OCI-LY1 (cell line): ENCODE results near the gene NFYC.

ENCODE experiments used
- H2AFZ ChIP-seq: fragments of 200-600 bp; sonication (generic), shearing (Covaris generic); 2 replicates; pipeline ENCODE4 v1.6.0; 2014; ENCODE audit warnings: antibody characterized with exemption, mild to moderate bottlenecking, low read length
- H3F3A ChIP-seq: fragments of 200-600 bp; sonication (generic), shearing (Covaris generic); 2 replicates; pipeline ENCODE4 v1.6.0; 2014; ENCODE audit warnings: mild to moderate bottlenecking, antibody characterized with exemption, low read length, moderate library complexity; ENCODE audit not compliant: insufficient read depth
- H3K27ac ChIP-seq: fragments of 200-600 bp; sonication (generic); 2 replicates; pipeline ENCODE4 v1.5.1; 2014; ENCODE audit warnings: low read length, mixed run types, mild to moderate bottlenecking, low read depth; ENCODE audit not compliant: poor library complexity, severe bottlenecking
- H3K27me3 ChIP-seq: fragments of 200-600 bp; sonication (generic); 2 replicates; pipeline ENCODE4 v1.6.0; 2014; ENCODE audit warnings: antibody characterized with exemption, mild to moderate bottlenecking, low read length, moderate library complexity; ENCODE audit not compliant: insufficient read depth
- H3K36me3 ChIP-seq: fragments of 200-600 bp; sonication (generic); 2 replicates; pipeline ENCODE4 v1.6.1; 2014; ENCODE audit warnings: mild to moderate bottlenecking, antibody characterized with exemption, low read length, moderate library complexity, mixed read lengths; ENCODE audit not compliant: insufficient read depth
- H3K4me1 ChIP-seq: fragments of 200-600 bp; sonication (generic); 2 replicates; pipeline ENCODE4 v1.5.1; 2014; ENCODE audit warnings: mild to moderate bottlenecking, low read length, moderate library complexity; ENCODE audit not compliant: insufficient read depth, severe bottlenecking
- H3K4me2 ChIP-seq: fragments of 200-600 bp; sonication (generic), shearing (Covaris generic); 2 replicates; pipeline ENCODE4 v1.6.1; 2014; ENCODE audit warnings: low read length
- H3K4me3 ChIP-seq: fragments of 200-600 bp; sonication (generic); 2 replicates; pipeline ENCODE4 v1.5.1; 2014; ENCODE audit warnings: low read length, low read depth, mild to moderate bottlenecking, mixed read lengths; ENCODE audit not compliant: poor library complexity, severe bottlenecking
- H3K79me2 ChIP-seq: fragments of 200-600 bp; shearing (Covaris generic); 2 replicates; pipeline ENCODE4 v1.6.1; 2016; ENCODE audit warnings: mixed run types, low read length, mixed read lengths; ENCODE audit not compliant: insufficient read depth
- H3K9ac ChIP-seq: fragments of 200-600 bp; sonication (generic), shearing (Covaris generic); 2 replicates; pipeline ENCODE4 v1.6.1; 2014; ENCODE audit warnings: mild to moderate bottlenecking, low read length, mixed read lengths
- H3K9me2 ChIP-seq: fragments of 200-600 bp; sonication (generic), shearing (Covaris generic); 2 replicates; pipeline ENCODE4 v1.6.1; 2014; ENCODE audit warnings: low read depth, mild to moderate bottlenecking, low read length, mixed read lengths
- H3K9me3 ChIP-seq: fragments of 200-600 bp; shearing (Covaris generic); 2 replicates; pipeline ENCODE4 v1.6.1; 2014; ENCODE audit warnings: low read length, mixed read lengths
- H4K20me1 ChIP-seq: fragments of 200-600 bp; sonication (generic), shearing (Covaris generic); 2 replicates; pipeline ENCODE4 v1.6.0; 2016; ENCODE audit warnings: mild to moderate bottlenecking, low read length; ENCODE audit not compliant: insufficient read depth
- EZH2 ChIP-seq: fragments of 200-600 bp; sonication (generic), shearing (Covaris generic); IDR thresholded peaks from 2 replicates; pipeline ENCODE4 v1.8.0; 2017; ENCODE audit warnings: borderline replicate concordance, mixed run types, mild to moderate bottlenecking, antibody characterized with exemption, low read length, moderate library complexity, mixed read lengths
- TF ChIP-seq, protein P1 (sequence below): fragments of 200-600 bp; sonication (generic), shearing (Covaris generic); IDR thresholded peaks from 2 replicates; pipeline ENCODE4 v1.5.1; 2017; ENCODE audit warnings: mild to moderate bottlenecking, antibody characterized with exemption, low read length, moderate library complexity, mixed read lengths

Gene NFYC

GRCh38 chr1:40734882-40735628 lies 43.6 kb downstream of the NFYC start:
- H3K79me2 ChIP-seq, result peaks cover 51% of the 10 kb centered on the region
- no peak for TF ChIP-seq EZH2
- TF ChIP-seq, protein P1, sequence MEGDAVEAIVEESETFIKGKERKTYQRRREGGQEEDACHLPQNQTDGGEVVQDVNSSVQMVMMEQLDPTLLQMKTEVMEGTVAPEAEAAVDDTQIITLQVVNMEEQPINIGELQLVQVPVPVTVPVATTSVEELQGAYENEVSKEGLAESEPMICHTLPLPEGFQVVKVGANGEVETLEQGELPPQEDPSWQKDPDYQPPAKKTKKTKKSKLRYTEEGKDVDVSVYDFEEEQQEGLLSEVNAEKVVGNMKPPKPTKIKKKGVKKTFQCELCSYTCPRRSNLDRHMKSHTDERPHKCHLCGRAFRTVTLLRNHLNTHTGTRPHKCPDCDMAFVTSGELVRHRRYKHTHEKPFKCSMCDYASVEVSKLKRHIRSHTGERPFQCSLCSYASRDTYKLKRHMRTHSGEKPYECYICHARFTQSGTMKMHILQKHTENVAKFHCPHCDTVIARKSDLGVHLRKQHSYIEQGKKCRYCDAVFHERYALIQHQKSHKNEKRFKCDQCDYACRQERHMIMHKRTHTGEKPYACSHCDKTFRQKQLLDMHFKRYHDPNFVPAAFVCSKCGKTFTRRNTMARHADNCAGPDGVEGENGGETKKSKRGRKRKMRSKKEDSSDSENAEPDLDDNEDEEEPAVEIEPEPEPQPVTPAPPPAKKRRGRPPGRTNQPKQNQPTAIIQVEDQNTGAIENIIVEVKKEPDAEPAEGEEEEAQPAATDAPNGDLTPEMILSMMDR, result no peak

GRCh38 chr1:40736085-40736531 lies 44.6 kb downstream of the NFYC start:
- H3K27me3 ChIP-seq, result no peaks in the 10 kb centered on the region
- no peaks in the 10 kb centered on the region for H4K20me1 ChIP-seq
- peaks cover 42% of the 10 kb centered on the region for H3K79me2 ChIP-seq
- H3K4me3 ChIP-seq, result no peak overlapping the region
- H3K9me3 ChIP-seq, result no peaks in the 10 kb centered on the region
- H2AFZ ChIP-seq, result no peak overlapping the region
- H3K9ac ChIP-seq, result no peak overlapping the region
- TF ChIP-seq EZH2, result no peak
- H3K9me2 ChIP-seq, result no peaks in the 10 kb centered on the region
- peaks cover 36% of the 10 kb centered on the region for H3K36me3 ChIP-seq
- no peak overlapping the region for H3K4me2 ChIP-seq
- H3K27ac ChIP-seq, result no peak overlapping the region
- no peaks in the 10 kb centered on the region for H3F3A ChIP-seq
- H3K4me1 ChIP-seq, result no peaks in the 10 kb centered on the region

More at GRCh38 chr1:40734882-40735628, 43.6 kb downstream of the NFYC start:
- Histone ChIP-seq H3K4me1 (no peaks in the 10 kb centered on the region), H3K4me3 (no peak overlapping the region), H3K27ac (no peak overlapping the region), H3K9ac (no peak overlapping the region), H3F3A (no peaks in the 10 kb centered on the region), H3K27me3 (no peaks in the 10 kb centered on the region), H4K20me1 (no peaks in the 10 kb centered on the region), H3K9me2 (no peaks in the 10 kb centered on the region), H3K36me3 (peaks cover 34% of the 10 kb centered on the region), H2AFZ (no peak overlapping the region), H3K4me2 (no peak overlapping the region), H3K9me3 (no peaks in the 10 kb centered on the region)

DNA sequence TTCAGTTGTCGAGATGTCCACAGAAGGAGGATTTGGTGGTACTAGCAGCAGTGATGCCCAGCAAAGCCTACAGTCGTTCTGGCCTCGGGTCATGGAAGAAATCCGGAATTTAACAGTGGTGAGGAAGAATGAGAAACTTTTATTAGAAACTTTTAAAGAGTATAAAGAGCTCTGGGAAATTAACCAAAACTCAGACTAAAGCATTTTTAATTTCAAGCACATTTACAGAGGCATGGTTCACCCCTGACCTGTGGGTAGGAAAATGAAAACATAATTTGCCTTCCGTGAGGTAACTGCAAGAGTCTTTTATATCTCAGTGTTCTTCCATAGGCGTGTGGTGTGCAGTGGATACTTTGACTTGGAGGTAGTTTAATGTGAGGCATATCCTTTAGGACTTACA lies 47.3 kb downstream of the NFYC start:
- peaks cover 18% of the 10 kb centered on the region for H3K79me2 ChIP-seq

More for the DNA sequence above, 47.3 kb downstream of the NFYC start:
- Histone ChIP-seq H3K4me3 (no peak overlapping the region), H3K9me3 (no peaks in the 10 kb centered on the region), H3K9ac (no peak overlapping the region), H3K4me2 (no peak overlapping the region), H3K36me3 (peaks cover 63% of the 10 kb centered on the region), H3K4me1 (no peaks in the 10 kb centered on the region), H3K9me2 (no peaks in the 10 kb centered on the region), H3K27me3 (no peaks in the 10 kb centered on the region), H4K20me1 (no peaks in the 10 kb centered on the region), H2AFZ (no peak overlapping the region), H3K27ac (no peak overlapping the region), H3F3A (no peaks in the 10 kb centered on the region)
- TF ChIP-seq, protein P1, result no peak
- TF ChIP-seq EZH2, result no peak
